Caco-2 (cell line): Measurements from ENCODE around the gene UBE2I. TPM values are rescaled to one million over a fixed set of nuclear protein-coding genes. Genes with fewer than 3 reads are reported as not detected.

Source experiments
- BruUV-seq: library from RNA; stranded (reverse); fragments of 400-500 nt; replicated peaks from 2 replicates; lab custom pipeline; 2021; lab: Mats Ljungman, UMichigan
- CTCF ChIA-PET: fragments of 300-600 bp; sonication (Branson Sonifier 250); formaldehyde crosslinking; loops from one replicate; lab custom pipeline; 2022; ENCODE audit warnings: antibody characterized with exemption; lab: Charles Lee
- POLR2A ChIA-PET: fragments of 300-600 bp; sonication (Branson Sonifier 250); formaldehyde crosslinking; loops from one replicate; lab custom pipeline; 2022; ENCODE audit warnings: antibody characterized with exemption; lab: Charles Lee
- DNase-seq, 2 experiments: peaks; one replicate each; pipeline versions ENCODE4 v3.0.0 to v3.0.0-alpha.2; 2020 to 2022
- H3K27me3 ChIP-seq: replicated peaks from 2 replicates; pipeline ENCODE4 v1.6.0; 2011; ENCODE audit warnings: low read length; ENCODE audit not compliant: control insufficient read depth, insufficient read depth
- H3K36me3 ChIP-seq: 2 replicates; pipeline ENCODE4 v1.5.1; 2011; ENCODE audit warnings: low read length; ENCODE audit not compliant: control insufficient read depth, insufficient read depth
- H3K4me1 ChIP-seq: fragments of 250-450 bp; sonication (Bioruptor Pico); 2 replicates; pipeline ENCODE4 v1.5.1; 2020; ENCODE audit warnings: mild to moderate bottlenecking
- H3K4me3 ChIP-seq: 2 replicates; pipeline ENCODE4 v1.5.1; 2011; ENCODE audit warnings: low read depth, mild to moderate bottlenecking, control low read depth, low read length
- H3K9me3 ChIP-seq: fragments of 250-450 bp; sonication (Bioruptor Pico); 2 replicates; pipeline ENCODE4 v1.5.1; 2020; ENCODE audit warnings: mild to moderate bottlenecking, moderate library complexity
- H3K27ac Mint-ChIP-seq: one replicate; pipeline ENCODE4 v1.8.0; 2022; ENCODE audit warnings: mixed read lengths; ENCODE audit not compliant: unreplicated experiment
- H3K27me3 Mint-ChIP-seq: one replicate; pipeline ENCODE4 v1.8.0; 2022; ENCODE audit warnings: mixed read lengths; ENCODE audit not compliant: insufficient read depth, unreplicated experiment
- H3K36me3 Mint-ChIP-seq: one replicate; pipeline ENCODE4 v1.8.0; 2022; ENCODE audit warnings: mild to moderate bottlenecking, mixed read lengths; ENCODE audit not compliant: insufficient read depth, unreplicated experiment
- H3K4me1 Mint-ChIP-seq: one replicate; pipeline ENCODE4 v1.8.0; 2022; ENCODE audit warnings: low read depth, mixed read lengths; ENCODE audit not compliant: unreplicated experiment
- H3K4me3 Mint-ChIP-seq: one replicate; pipeline ENCODE4 v1.8.0; 2022; ENCODE audit warnings: mild to moderate bottlenecking, moderate library complexity, mixed read lengths; ENCODE audit not compliant: unreplicated experiment
- H3K9me3 Mint-ChIP-seq: one replicate; pipeline ENCODE4 v1.8.0; 2022; ENCODE audit warnings: mixed read lengths; ENCODE audit not compliant: unreplicated experiment
- intact Hi-C: fragments of 100-400 bp; cut with micrococcal nuclease; formaldehyde crosslinking; loops from one replicate; pipeline ENCODE4 v1.10.0; 2022; ENCODE audit not compliant: unreplicated experiment
- total RNA-seq: library from RNA; stranded (reverse); gene quantifications from 2 replicates; pipeline ENCODE4 v1.2.3, GENCODE V29; 2022
- TF ChIP-seq, protein P1 (sequence below), 2 experiments: fragments of 200-600 bp in 1 of 2; IDR thresholded peaks; 1 replicate in 1 of 2; 2 replicates in 1 of 2; pipeline versions ENCODE4 v1.5.1 to v1.8.0; 2011 to 2022; ENCODE audit warnings: antibody characterized with exemption in 1 of 2, control low read depth in 1 of 2, inconsistent platforms in 1 of 2, low read depth in 1 of 2, low read length in 1 of 2, mild to moderate bottlenecking in 1 of 2, moderate library complexity in 1 of 2; ENCODE audit not compliant: insufficient read depth in 1 of 2, severe bottlenecking in 1 of 2, unreplicated experiment in 1 of 2

UBE2I gene
- total RNA-seq, 1 experiment from 2014 or later = 178 TPM

DNA sequence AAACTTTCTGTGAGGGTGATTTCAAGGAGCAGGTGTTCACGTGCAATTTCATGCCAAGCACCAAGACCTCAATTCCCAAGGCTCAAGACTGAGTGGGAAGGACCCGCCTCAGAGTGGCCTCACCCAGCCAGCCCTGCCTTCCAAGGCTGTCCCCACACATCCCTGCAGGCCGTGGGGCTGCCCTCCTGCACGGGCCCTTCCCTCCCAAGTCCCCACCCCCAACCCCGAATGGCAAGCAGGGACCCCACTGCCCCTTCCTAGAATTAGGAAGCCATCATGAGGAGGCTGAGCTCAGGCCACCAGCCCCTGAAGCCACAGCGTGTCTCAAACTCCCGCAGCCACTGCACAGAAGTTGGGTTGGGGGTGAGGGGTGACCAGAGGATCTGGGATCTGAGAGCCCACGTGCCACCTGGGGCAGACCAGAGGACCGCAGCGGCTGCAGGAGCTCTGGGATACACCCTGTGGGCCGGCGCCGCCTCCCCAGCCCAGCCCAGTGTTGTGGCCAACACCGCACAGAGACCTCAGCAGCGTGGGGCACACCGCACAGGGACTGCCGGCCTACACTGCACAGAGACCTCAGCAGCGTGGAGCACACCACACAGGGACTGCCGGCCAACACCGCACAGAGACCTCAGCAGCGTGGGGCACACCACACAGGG lies 63.0 kb downstream of the UBE2I start:
- TF ChIP-seq, protein P1, sequence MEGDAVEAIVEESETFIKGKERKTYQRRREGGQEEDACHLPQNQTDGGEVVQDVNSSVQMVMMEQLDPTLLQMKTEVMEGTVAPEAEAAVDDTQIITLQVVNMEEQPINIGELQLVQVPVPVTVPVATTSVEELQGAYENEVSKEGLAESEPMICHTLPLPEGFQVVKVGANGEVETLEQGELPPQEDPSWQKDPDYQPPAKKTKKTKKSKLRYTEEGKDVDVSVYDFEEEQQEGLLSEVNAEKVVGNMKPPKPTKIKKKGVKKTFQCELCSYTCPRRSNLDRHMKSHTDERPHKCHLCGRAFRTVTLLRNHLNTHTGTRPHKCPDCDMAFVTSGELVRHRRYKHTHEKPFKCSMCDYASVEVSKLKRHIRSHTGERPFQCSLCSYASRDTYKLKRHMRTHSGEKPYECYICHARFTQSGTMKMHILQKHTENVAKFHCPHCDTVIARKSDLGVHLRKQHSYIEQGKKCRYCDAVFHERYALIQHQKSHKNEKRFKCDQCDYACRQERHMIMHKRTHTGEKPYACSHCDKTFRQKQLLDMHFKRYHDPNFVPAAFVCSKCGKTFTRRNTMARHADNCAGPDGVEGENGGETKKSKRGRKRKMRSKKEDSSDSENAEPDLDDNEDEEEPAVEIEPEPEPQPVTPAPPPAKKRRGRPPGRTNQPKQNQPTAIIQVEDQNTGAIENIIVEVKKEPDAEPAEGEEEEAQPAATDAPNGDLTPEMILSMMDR (IDR thresholded peaks at IDR 0.05; ENCODE audit: insufficient read depth in 1 of 2, low read depth in 1 of 2, low read length in 1 of 2, severe bottlenecking in 1 of 2, unreplicated experiment in 1 of 2) = no peak
- no peaks in the 10 kb centered on the region for H3K27me3 Mint-ChIP-seq
- Histone ChIP-seq H3K27me3 (no peaks in the 10 kb centered on the region), H3K9me3 (no peaks in the 10 kb centered on the region), H3K4me3 (no peak overlapping the region), H3K4me1 (no peaks in the 10 kb centered on the region), H3K36me3 (no peaks in the 10 kb centered on the region)
- POLR2A ChIA-PET = no interaction called here
- DNase-seq = no peak
- no peaks in the 10 kb centered on the region for H3K4me1 Mint-ChIP-seq
- CTCF ChIA-PET = interaction anchor here (0.7 kb wide), 1 partner anchor 398 kb away, joined by 4 read pairs; no protein-coding TSS in a partner anchor
- no TSS peak for BruUV-seq
- intact Hi-C loops = no loop called here
- H3K36me3 Mint-ChIP-seq = peaks cover 47% of the 10 kb centered on the region
- H3K27ac Mint-ChIP-seq = no peak overlapping the region
- H3K4me3 Mint-ChIP-seq = no peak overlapping the region
- H3K9me3 Mint-ChIP-seq = no peaks in the 10 kb centered on the region

DNA sequence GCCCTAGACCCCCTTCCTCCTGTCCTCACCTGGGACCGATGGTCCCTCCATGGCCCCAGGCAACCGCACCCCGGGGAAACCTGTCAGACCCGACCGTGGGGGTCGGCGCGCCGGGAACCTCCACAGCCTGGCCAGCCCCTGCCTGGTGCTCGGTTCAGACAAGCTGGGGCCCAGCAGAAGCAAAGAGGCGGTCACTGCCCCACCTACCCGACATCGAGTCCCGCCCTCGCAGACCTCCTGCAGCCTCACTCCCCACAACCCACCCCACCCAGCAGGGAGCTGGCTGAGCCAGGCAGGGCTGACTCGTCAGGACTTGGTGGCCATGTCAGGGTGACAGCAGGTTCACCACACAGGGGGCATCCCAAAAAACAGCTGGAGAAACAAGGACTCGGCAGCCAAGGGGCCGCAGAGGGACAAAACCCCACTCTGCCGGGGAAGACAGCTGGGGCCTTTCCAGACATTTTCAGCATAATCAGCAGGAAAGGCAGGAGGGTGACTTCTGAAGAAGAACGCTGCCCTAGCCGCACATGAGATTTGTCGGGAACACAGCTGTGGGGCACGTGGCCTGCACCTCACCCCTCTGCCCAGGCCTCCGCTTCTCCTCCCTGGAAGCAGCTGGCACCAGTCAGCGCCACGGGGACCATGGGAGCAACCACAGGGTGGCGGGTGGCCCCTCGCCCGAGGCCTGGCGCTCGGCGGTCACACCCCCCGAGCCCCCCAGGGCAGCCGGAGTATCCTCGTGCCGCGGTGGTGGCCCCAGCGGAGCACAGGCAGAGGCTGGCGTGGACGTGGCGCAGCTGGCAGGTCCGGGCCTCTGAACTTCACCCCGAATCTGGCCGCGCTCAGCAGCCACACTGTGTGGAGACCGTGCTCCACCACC lies 65.2 kb downstream of the UBE2I start:
- POLR2A ChIA-PET = no interaction called here
- BruUV-seq = no TSS peak
- Histone ChIP-seq H3K4me1 (peaks cover 10% of the 10 kb centered on the region; the same call in 1 of the 2 replicates), H3K9me3 (no peaks in the 10 kb centered on the region), H3K36me3 (no peaks in the 10 kb centered on the region), H3K4me3 (no peak overlapping the region), H3K27me3 (no peaks in the 10 kb centered on the region)
- CTCF ChIA-PET = no interaction called here
- TF ChIP-seq, protein P1 (IDR thresholded peaks at IDR 0.05; ENCODE audit: insufficient read depth in 1 of 2, low read depth in 1 of 2, low read length in 1 of 2, severe bottlenecking in 1 of 2, unreplicated experiment in 1 of 2) = no peak
- no peaks in the 10 kb centered on the region for H3K4me1 Mint-ChIP-seq
- H3K9me3 Mint-ChIP-seq = no peaks in the 10 kb centered on the region
- no peaks in the 10 kb centered on the region for H3K27me3 Mint-ChIP-seq
- peaks cover 53% of the 10 kb centered on the region for H3K36me3 Mint-ChIP-seq
- DNase-seq = no peak
- intact Hi-C loops = no loop called here
- H3K4me3 Mint-ChIP-seq = no peak overlapping the region
- no peak overlapping the region for H3K27ac Mint-ChIP-seq

DNA sequence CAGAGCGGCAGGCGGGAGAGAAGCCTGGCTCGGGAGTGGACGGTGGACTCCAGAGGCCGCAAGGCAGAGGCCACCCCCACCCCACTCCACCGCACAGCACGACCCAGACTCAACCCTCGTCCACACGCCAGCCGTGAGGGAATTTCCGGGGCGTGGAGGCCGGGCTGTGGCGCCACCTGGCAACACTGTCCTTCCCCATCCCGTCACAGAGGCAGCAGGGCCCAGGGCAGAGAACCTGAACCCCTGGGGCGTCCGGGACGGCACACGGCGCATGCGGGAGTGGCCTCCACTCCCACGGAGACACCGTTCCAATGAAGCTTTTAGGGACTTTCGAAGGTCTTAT lies 65.8 kb downstream of the UBE2I start:
- Histone ChIP-seq H3K9me3 (no peaks in the 10 kb centered on the region), H3K4me3 (no peak overlapping the region), H3K27me3 (no peaks in the 10 kb centered on the region), H3K36me3 (no peaks in the 10 kb centered on the region), H3K4me1 (peaks cover 12% of the 10 kb centered on the region; the same call in 1 of the 2 replicates)
- TF ChIP-seq, protein P1 (IDR thresholded peaks at IDR 0.05; ENCODE audit: insufficient read depth in 1 of 2, low read depth in 1 of 2, low read length in 1 of 2, severe bottlenecking in 1 of 2, unreplicated experiment in 1 of 2) = no peak
- ChIA-PET CTCF (no interaction called here), POLR2A (no interaction called here)
- no peak for DNase-seq
- H3K27me3 Mint-ChIP-seq = no peaks in the 10 kb centered on the region
- no peak overlapping the region for H3K27ac Mint-ChIP-seq
- no TSS peak for BruUV-seq
- H3K4me1 Mint-ChIP-seq = no peaks in the 10 kb centered on the region
- intact Hi-C loops = no loop called here
- H3K36me3 Mint-ChIP-seq = peaks cover 53% of the 10 kb centered on the region
- no peak overlapping the region for H3K4me3 Mint-ChIP-seq
- no peaks in the 10 kb centered on the region for H3K9me3 Mint-ChIP-seq
